Fibroblast of pulmonary artery (primary cell): ENCODE data around the gene ZDHHC16.
"Not testable (repeated sequence)": the region's sequence is repeated elsewhere in the genome, so short reads cannot be mapped to it uniquely, and the experiment has no call there.

Experiments
- DNase-seq: peaks from one replicate; pipeline ENCODE4 v3.0.0-alpha.2; 2010; ENCODE audit warnings: low read depth
- H3K4me3 ChIP-seq: replicated peaks from 2 replicates; pipeline ENCODE4 v1.5.1; 2011; ENCODE audit warnings: low read depth, mild to moderate bottlenecking, control low read depth, low read length, moderate library complexity
- TF ChIP-seq, protein P1 (sequence below): IDR thresholded peaks from 2 replicates; pipeline ENCODE4 v1.5.1; 2011; ENCODE audit warnings: mild to moderate bottlenecking, control low read depth, low read length, inconsistent platforms; ENCODE audit errors: missing control alignments

The ZDHHC16 gene

GRCh38 chr10:97475936-97476594, 30.1 kb downstream of the ZDHHC16 start:
- H3K4me3 ChIP-seq, result no peak overlapping the region
- peak; percentile 92 for DNase-seq

DNA sequence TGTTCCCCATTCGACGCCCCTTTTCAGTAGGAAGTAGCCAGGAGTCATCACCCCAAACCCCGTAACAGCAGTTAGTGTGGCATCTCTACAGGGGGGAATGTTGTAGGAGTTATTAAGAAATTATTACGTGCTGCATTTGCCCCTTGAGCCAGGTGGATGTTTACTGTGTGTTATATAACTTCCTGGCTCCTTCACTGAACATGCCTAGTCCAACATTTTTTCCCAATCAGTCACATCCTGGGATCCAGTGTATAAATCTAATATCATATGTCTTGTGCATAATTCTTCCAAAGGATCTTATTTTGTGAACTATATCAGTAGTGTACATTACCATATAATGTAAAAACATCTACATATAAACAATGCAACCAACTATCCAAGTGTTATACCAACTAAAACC, 33.4 kb downstream of the ZDHHC16 start:
- DNase-seq, result not testable (repeated sequence)

More at GRCh38 chr10:97475936-97476594, 30.1 kb downstream of the ZDHHC16 start:
- TF ChIP-seq, protein P1, sequence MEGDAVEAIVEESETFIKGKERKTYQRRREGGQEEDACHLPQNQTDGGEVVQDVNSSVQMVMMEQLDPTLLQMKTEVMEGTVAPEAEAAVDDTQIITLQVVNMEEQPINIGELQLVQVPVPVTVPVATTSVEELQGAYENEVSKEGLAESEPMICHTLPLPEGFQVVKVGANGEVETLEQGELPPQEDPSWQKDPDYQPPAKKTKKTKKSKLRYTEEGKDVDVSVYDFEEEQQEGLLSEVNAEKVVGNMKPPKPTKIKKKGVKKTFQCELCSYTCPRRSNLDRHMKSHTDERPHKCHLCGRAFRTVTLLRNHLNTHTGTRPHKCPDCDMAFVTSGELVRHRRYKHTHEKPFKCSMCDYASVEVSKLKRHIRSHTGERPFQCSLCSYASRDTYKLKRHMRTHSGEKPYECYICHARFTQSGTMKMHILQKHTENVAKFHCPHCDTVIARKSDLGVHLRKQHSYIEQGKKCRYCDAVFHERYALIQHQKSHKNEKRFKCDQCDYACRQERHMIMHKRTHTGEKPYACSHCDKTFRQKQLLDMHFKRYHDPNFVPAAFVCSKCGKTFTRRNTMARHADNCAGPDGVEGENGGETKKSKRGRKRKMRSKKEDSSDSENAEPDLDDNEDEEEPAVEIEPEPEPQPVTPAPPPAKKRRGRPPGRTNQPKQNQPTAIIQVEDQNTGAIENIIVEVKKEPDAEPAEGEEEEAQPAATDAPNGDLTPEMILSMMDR, result no peak

DNA sequence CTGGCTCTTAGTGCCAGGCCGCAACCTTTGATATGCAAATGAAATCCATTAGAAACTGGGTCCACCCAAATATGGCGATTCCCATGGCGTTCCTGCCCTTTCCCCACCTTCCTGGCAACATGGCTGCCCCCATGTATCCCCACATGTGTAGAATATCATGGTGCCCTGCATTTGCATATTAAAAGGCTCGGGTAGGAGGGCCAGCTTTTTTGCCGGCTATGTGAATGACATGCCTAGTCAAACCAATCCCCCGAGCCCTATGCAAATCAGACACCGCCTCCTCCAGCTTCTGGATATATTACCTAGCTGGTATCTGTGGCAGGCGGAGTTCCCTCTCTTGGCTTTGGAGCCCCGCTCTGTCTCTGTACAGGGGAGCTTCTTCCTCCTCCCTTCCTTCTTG, 34.0 kb downstream of the ZDHHC16 start:
- H3K4me3 ChIP-seq, result no peak overlapping the region
- no peak for DNase-seq
- TF ChIP-seq, protein P1, result no peak

More for the DNA sequence above, 33.4 kb downstream of the ZDHHC16 start:
- not testable (repeated sequence) for H3K4me3 ChIP-seq

- DNase-seq, result no peak
- TF ChIP-seq, protein P1, result no peak
- no peak overlapping the region for H3K4me3 ChIP-seq
Observed at GRCh38 chr10:97481071-97481470, 35.1 kb downstream of the ZDHHC16 start.

GRCh38 chr10:97482381-97482780, 36.4 kb downstream of the ZDHHC16 start:
- DNase-seq, result no peak
- TF ChIP-seq, protein P1, result no peak
- H3K4me3 ChIP-seq, result no peak overlapping the region

- no peak overlapping the region for H3K4me3 ChIP-seq
- peak; percentile 39 for DNase-seq
- TF ChIP-seq, protein P1, result no peak
Observed at GRCh38 chr10:97483506-97483905, 37.5 kb downstream of the ZDHHC16 start.

- H3K4me3 ChIP-seq, result no peak overlapping the region
- TF ChIP-seq, protein P1, result no peak
- no peak for DNase-seq
Observed at GRCh38 chr10:97483921-97484320, 37.9 kb downstream of the ZDHHC16 start.
